Natural killer cell treated with Interleukin-12 subunit alpha and Interleukin-12 subunit beta and Interleukin-15 and Interleukin-18, amount 100 ng/mL, for 72 hours (primary cell): Measurements from ENCODE around the gene P3H2. TPM values are rescaled to one million over a fixed set of nuclear protein-coding genes. Genes with fewer than 3 reads are reported as not detected.

Experiments
- ATAC-seq, 2 donors: fragments of 150-1000 bp; cut with Tn5 transposase in 1 of 2; sonication (Bioruptor Pico), chemical (Tn5 transposase) in 1 of 2; 2 replicates each; pipeline ENCODE4 v1.10.0; 2021
- DNase-seq: peaks from one replicate; pipeline ENCODE4 v3.0.0; 2022; ENCODE audit warnings: low spot score
- H3K27ac Mint-ChIP-seq, 2 donors: 1 replicate in 1 of 2; 2 replicates in 1 of 2; pipeline ENCODE4 v1.8.0; 2022; ENCODE audit warnings: mixed read lengths in 2 of 2, mild to moderate bottlenecking in 1 of 2, moderate library complexity in 1 of 2
- H3K27me3 Mint-ChIP-seq, 2 donors: 1 replicate in 1 of 2; 2 replicates in 1 of 2; pipeline ENCODE4 v1.8.0; 2022; ENCODE audit warnings: mixed read lengths in 2 of 2
- H3K36me3 Mint-ChIP-seq: one replicate; pipeline ENCODE4 v1.8.0; 2022; ENCODE audit warnings: mixed read lengths
- H3K4me1 Mint-ChIP-seq, 2 donors: 1 replicate in 1 of 2; 2 replicates in 1 of 2; pipeline ENCODE4 v1.8.0; 2022; ENCODE audit warnings: low read depth in 2 of 2, mixed read lengths in 2 of 2, mild to moderate bottlenecking in 1 of 2
- H3K4me3 Mint-ChIP-seq: one replicate; pipeline ENCODE4 v1.8.0; 2022; ENCODE audit warnings: mixed read lengths
- H3K9me3 Mint-ChIP-seq: 2 replicates; pipeline ENCODE4 v1.8.0; 2022; ENCODE audit warnings: mixed read lengths
- total RNA-seq, 2 donors: library from RNA; stranded (reverse); gene quantifications; one replicate each; pipeline ENCODE4 v1.2.3, GENCODE V29; 2022

Gene P3H2
- total RNA-seq, 2 donors from 2014 or later: not detected

- DNase-seq (no peak), ATAC-seq (no peak)
- no peak overlapping the region for H3K27ac Mint-ChIP-seq
- H3K9me3 Mint-ChIP-seq: no peaks in the 10 kb centered on the region
- H3K4me1 Mint-ChIP-seq: no peaks in the 10 kb centered on the region
- H3K4me3 Mint-ChIP-seq: no peak overlapping the region
- no peaks in the 10 kb centered on the region for H3K36me3 Mint-ChIP-seq
- H3K27me3 Mint-ChIP-seq: no peaks in the 10 kb centered on the region
Measured at GRCh38 chr3:190070622-190071347, 49.9 kb downstream of the P3H2 start.

GRCh38 chr3:190065204-190065603 is 55.5 kb downstream of the P3H2 start:
- ATAC-seq (no peak), DNase-seq (no peak)
- no peak overlapping the region for H3K4me3 Mint-ChIP-seq
- H3K36me3 Mint-ChIP-seq: no peaks in the 10 kb centered on the region
- H3K9me3 Mint-ChIP-seq: no peaks in the 10 kb centered on the region
- no peak overlapping the region for H3K27ac Mint-ChIP-seq
- no peaks in the 10 kb centered on the region for H3K27me3 Mint-ChIP-seq
- H3K4me1 Mint-ChIP-seq: no peaks in the 10 kb centered on the region

- Mint-ChIP-seq H3K27ac (no peak overlapping the region), H3K36me3 (no peaks in the 10 kb centered on the region), H3K9me3 (no peaks in the 10 kb centered on the region), H3K4me3 (no peak overlapping the region), H3K27me3 (no peaks in the 10 kb centered on the region), H3K4me1 (no peaks in the 10 kb centered on the region)
- no peak for DNase-seq
- no peak for ATAC-seq
Measured at GRCh38 chr3:190064659-190065058, 56.0 kb downstream of the P3H2 start.

- ATAC-seq (no peak), DNase-seq (no peak)
- Mint-ChIP-seq H3K4me3 (no peak overlapping the region), H3K27me3 (no peaks in the 10 kb centered on the region), H3K27ac (no peak overlapping the region), H3K9me3 (no peaks in the 10 kb centered on the region), H3K36me3 (no peaks in the 10 kb centered on the region), H3K4me1 (no peaks in the 10 kb centered on the region)
Measured at GRCh38 chr3:190064112-190064511, 56.6 kb downstream of the P3H2 start.

GRCh38 chr3:190063490-190063889 is 57.2 kb downstream of the P3H2 start:
- DNase-seq (no peak), ATAC-seq (no peak)
- Mint-ChIP-seq H3K27ac (no peak overlapping the region), H3K27me3 (no peaks in the 10 kb centered on the region), H3K9me3 (no peaks in the 10 kb centered on the region), H3K4me1 (no peaks in the 10 kb centered on the region), H3K4me3 (no peak overlapping the region), H3K36me3 (no peaks in the 10 kb centered on the region)

- no peak for ATAC-seq
Measured at GRCh38 chr3:190060192-190060775, 60.4 kb downstream of the P3H2 start.

GRCh38 chr3:190059242-190059590 is 61.5 kb downstream of the P3H2 start:
- no peak for DNase-seq
- ATAC-seq: no peak
- H3K4me3 Mint-ChIP-seq: no peak overlapping the region
- H3K9me3 Mint-ChIP-seq: peaks cover 2% of the 10 kb centered on the region
- H3K27ac Mint-ChIP-seq: no peak overlapping the region
- H3K4me1 Mint-ChIP-seq: no peaks in the 10 kb centered on the region
- no peaks in the 10 kb centered on the region for H3K36me3 Mint-ChIP-seq
- H3K27me3 Mint-ChIP-seq: no peaks in the 10 kb centered on the region

More at GRCh38 chr3:190060192-190060775, 60.4 kb downstream of the P3H2 start:
- no peaks in the 10 kb centered on the region for H3K9me3 Mint-ChIP-seq
- H3K36me3 Mint-ChIP-seq: no peaks in the 10 kb centered on the region
- H3K27me3 Mint-ChIP-seq: no peaks in the 10 kb centered on the region
- H3K4me1 Mint-ChIP-seq: no peaks in the 10 kb centered on the region
- no peak overlapping the region for H3K4me3 Mint-ChIP-seq
- no peak overlapping the region for H3K27ac Mint-ChIP-seq
- DNase-seq: no peak

GRCh38 chr3:190058521-190059241 is 62.0 kb downstream of the P3H2 start:
- H3K9me3 Mint-ChIP-seq: peaks cover 2% of the 10 kb centered on the region
- H3K27ac Mint-ChIP-seq: no peak overlapping the region
- no peak overlapping the region for H3K4me3 Mint-ChIP-seq
- no peak for DNase-seq
- no peaks in the 10 kb centered on the region for H3K27me3 Mint-ChIP-seq
- no peak for ATAC-seq
- H3K4me1 Mint-ChIP-seq: no peaks in the 10 kb centered on the region
- H3K36me3 Mint-ChIP-seq: no peaks in the 10 kb centered on the region

- H3K27me3 Mint-ChIP-seq: no peaks in the 10 kb centered on the region
- ATAC-seq (no peak), DNase-seq (no peak)
- no peaks in the 10 kb centered on the region for H3K4me1 Mint-ChIP-seq
- no peak overlapping the region for H3K4me3 Mint-ChIP-seq
- peaks cover 2% of the 10 kb centered on the region for H3K9me3 Mint-ChIP-seq
- no peaks in the 10 kb centered on the region for H3K36me3 Mint-ChIP-seq
- H3K27ac Mint-ChIP-seq: no peak overlapping the region
Measured at GRCh38 chr3:190056742-190057141, 64.0 kb downstream of the P3H2 start.

- Mint-ChIP-seq H3K4me1 (no peaks in the 10 kb centered on the region), H3K9me3 (peaks cover 2% of the 10 kb centered on the region), H3K4me3 (no peak overlapping the region), H3K27ac (no peak overlapping the region), H3K27me3 (no peaks in the 10 kb centered on the region), H3K36me3 (no peaks in the 10 kb centered on the region)
- no peak for DNase-seq
- ATAC-seq: no peak
Measured at GRCh38 chr3:190055773-190056172, 64.9 kb downstream of the P3H2 start.

GRCh38 chr3:190053919-190054672 is 66.6 kb downstream of the P3H2 start:
- Mint-ChIP-seq H3K9me3 (peaks cover 2% of the 10 kb centered on the region), H3K27me3 (no peaks in the 10 kb centered on the region), H3K27ac (no peak overlapping the region), H3K4me1 (no peaks in the 10 kb centered on the region), H3K4me3 (no peak overlapping the region), H3K36me3 (no peaks in the 10 kb centered on the region)
- no peak for DNase-seq
- ATAC-seq: no peak

- H3K9me3 Mint-ChIP-seq: peaks cover 2% of the 10 kb centered on the region
- DNase-seq (no peak), ATAC-seq (no peak)
- H3K36me3 Mint-ChIP-seq: no peaks in the 10 kb centered on the region
- no peak overlapping the region for H3K27ac Mint-ChIP-seq
- no peaks in the 10 kb centered on the region for H3K4me1 Mint-ChIP-seq
- H3K27me3 Mint-ChIP-seq: peaks cover 0 to 4% of the 10 kb centered on the region in 2 donors
- no peak overlapping the region for H3K4me3 Mint-ChIP-seq
Measured at GRCh38 chr3:190051641-190052040, 69.1 kb downstream of the P3H2 start.

- no peak for DNase-seq
- H3K27me3 Mint-ChIP-seq: peaks cover 0 to 4% of the 10 kb centered on the region in 2 donors
- no peak for ATAC-seq
- no peak overlapping the region for H3K27ac Mint-ChIP-seq
- no peak overlapping the region for H3K4me3 Mint-ChIP-seq
- H3K36me3 Mint-ChIP-seq: no peaks in the 10 kb centered on the region
- H3K4me1 Mint-ChIP-seq: no peaks in the 10 kb centered on the region
- no peaks in the 10 kb centered on the region for H3K9me3 Mint-ChIP-seq
Measured at GRCh38 chr3:190048932-190049441, 71.7 kb downstream of the P3H2 start.

- H3K4me1 Mint-ChIP-seq: no peaks in the 10 kb centered on the region
- no peaks in the 10 kb centered on the region for H3K36me3 Mint-ChIP-seq
- ATAC-seq (no peak), DNase-seq (no peak)
- peaks cover 0 to 4% of the 10 kb centered on the region in 2 donors for H3K27me3 Mint-ChIP-seq
- H3K4me3 Mint-ChIP-seq: no peak overlapping the region
- no peaks in the 10 kb centered on the region for H3K9me3 Mint-ChIP-seq
- H3K27ac Mint-ChIP-seq: no peak overlapping the region
Measured at GRCh38 chr3:190044974-190045373, 75.7 kb downstream of the P3H2 start.
